Astrocyte of the spinal cord (primary cell): ENCODE results near the gene EID2B.

Source experiments
- DNase-seq: peaks from one replicate; pipeline ENCODE4 v3.0.0; 2011; ENCODE audit warnings: low read depth, low spot score
- H3K4me3 ChIP-seq: 2 replicates; pipeline ENCODE4 v1.5.1; 2011; ENCODE audit warnings: low read depth, mild to moderate bottlenecking, low read length, moderate library complexity
- in situ Hi-C: cut with HindIII; loops from 2 replicates; pipeline ENCODE4 v1.10.0; 2017; ENCODE audit warnings: low sequenced_read_pairs
- TF ChIP-seq, protein P1 (sequence below): IDR thresholded peaks from 2 replicates; pipeline ENCODE4 v1.5.1; 2012; ENCODE audit warnings: low read depth, mild to moderate bottlenecking, low read length, inconsistent platforms

EID2B gene

DNA sequence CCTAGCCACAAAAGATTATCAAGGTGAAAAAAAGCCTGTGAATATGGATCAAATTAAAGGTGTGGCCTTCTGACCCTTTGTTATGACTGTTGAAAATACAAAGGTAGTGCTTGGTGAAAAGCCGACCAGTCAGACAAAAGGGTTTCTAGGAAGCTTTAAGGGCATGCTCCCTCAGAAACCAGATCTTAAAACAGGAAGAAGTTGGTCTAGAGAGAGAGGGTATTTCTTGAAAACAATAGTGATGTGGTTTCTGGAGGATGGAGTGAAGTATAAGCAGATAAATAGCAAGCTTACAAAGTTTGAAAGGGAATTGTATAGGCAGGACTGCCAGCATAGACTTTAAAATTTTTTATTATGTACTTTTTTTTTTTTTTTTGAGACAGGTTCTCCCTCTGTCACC is 12.3 kb upstream of the EID2B start:
- in situ Hi-C loops, result no loop called here
- DNase-seq, result no peak
- TF ChIP-seq, protein P1, sequence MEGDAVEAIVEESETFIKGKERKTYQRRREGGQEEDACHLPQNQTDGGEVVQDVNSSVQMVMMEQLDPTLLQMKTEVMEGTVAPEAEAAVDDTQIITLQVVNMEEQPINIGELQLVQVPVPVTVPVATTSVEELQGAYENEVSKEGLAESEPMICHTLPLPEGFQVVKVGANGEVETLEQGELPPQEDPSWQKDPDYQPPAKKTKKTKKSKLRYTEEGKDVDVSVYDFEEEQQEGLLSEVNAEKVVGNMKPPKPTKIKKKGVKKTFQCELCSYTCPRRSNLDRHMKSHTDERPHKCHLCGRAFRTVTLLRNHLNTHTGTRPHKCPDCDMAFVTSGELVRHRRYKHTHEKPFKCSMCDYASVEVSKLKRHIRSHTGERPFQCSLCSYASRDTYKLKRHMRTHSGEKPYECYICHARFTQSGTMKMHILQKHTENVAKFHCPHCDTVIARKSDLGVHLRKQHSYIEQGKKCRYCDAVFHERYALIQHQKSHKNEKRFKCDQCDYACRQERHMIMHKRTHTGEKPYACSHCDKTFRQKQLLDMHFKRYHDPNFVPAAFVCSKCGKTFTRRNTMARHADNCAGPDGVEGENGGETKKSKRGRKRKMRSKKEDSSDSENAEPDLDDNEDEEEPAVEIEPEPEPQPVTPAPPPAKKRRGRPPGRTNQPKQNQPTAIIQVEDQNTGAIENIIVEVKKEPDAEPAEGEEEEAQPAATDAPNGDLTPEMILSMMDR, result no peak
- H3K4me3 ChIP-seq, result no peak overlapping the region

DNA sequence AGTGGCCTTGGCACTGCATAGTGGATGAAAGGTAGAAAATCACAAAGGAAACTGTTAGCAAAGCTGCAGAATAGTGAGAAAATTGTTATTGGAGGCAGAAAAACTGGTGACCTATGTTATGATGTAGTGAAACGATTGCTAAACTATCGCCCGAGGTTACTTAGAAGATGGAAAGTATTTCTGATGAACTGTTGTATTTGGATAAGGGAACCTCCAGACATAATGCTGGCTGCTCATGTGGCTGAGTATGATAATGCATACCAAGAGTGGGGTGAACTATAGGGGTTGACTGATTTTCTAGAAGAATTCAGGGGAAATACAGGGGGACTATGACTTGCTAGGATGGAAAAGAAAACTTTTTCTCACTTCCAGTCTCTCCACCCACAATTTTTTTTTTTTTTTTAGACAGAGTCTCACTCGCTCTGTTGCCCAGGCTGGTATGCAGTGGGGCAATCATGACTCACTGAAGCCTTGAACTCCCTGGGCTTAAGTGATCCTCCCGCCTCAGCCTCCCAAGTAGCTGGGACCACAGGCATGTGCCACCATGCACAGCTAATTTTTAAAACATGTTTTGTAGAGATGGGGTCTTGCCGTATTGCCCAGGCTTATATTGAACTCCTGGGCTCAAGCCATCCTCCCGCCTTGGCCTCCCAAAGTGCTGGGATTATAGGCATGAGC is 11.7 kb upstream of the EID2B start:
- TF ChIP-seq, protein P1, result no peak
- no peak for DNase-seq
- in situ Hi-C loops, result no loop called here

DNA sequence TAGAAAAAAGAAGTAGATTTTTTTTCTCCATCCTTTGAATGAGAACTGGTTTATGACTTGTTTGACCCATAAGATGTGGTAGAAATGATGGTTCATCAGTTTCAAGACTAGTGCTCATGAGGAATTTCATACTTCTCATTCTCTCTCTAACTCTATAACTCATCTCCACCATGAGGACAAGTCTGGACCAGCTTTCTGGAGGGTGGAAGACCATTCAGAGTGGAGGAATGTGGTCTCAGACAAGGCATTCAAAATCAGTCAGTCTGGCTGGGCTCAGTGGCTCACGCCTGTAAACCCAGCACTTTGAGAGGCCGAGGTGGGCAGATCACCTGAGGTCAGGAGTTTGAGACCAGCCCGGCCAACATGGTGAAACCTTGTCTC is 10.8 kb upstream of the EID2B start:
- TF ChIP-seq, protein P1, result no peak
- no peak for DNase-seq
- in situ Hi-C loops, result no loop called here
- H3K4me3 ChIP-seq, result no peak overlapping the region

More for the DNA sequence above, 11.7 kb upstream of the EID2B start:
- H3K4me3 ChIP-seq, result no peak overlapping the region

DNA sequence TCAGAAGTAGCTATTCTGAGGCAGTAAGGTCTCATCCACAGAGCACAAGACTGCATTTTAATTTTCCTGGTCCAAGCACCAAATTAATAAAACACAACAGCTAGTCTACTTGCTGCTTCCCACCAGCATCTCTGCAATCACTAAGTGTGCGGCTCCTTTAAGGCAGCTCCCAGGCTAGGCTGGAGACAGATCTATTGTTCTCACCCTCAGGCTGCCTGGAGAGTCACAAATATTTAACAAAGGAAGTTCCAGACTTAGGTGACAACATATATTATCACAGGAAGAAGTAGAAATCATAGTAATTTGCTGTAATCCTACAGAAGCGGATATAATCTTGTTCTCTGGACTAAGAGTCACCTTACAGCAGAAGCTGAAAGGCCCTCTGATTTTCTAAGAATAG is 9.6 kb upstream of the EID2B start:
- TF ChIP-seq, protein P1, result no peak
- in situ Hi-C loops, result no loop called here
- no peak overlapping the region for H3K4me3 ChIP-seq
- no peak for DNase-seq

DNA sequence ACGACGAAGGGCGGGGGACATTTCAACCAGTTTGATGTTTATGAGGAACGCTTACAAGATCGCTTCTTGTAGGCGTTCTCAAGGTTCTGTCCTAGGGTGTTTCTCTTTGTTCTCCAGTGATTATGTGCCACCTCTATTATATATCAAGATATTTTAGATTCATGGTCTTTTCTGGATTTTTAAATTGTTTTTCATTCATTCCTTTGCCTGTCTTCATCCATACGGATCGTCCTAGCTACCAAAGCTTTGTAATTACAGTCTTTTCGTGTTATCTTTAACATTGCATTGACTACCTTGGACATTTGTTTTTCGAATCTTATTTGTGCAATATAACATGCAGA is 7.7 kb upstream of the EID2B start:
- in situ Hi-C loops, result no loop called here

DNA sequence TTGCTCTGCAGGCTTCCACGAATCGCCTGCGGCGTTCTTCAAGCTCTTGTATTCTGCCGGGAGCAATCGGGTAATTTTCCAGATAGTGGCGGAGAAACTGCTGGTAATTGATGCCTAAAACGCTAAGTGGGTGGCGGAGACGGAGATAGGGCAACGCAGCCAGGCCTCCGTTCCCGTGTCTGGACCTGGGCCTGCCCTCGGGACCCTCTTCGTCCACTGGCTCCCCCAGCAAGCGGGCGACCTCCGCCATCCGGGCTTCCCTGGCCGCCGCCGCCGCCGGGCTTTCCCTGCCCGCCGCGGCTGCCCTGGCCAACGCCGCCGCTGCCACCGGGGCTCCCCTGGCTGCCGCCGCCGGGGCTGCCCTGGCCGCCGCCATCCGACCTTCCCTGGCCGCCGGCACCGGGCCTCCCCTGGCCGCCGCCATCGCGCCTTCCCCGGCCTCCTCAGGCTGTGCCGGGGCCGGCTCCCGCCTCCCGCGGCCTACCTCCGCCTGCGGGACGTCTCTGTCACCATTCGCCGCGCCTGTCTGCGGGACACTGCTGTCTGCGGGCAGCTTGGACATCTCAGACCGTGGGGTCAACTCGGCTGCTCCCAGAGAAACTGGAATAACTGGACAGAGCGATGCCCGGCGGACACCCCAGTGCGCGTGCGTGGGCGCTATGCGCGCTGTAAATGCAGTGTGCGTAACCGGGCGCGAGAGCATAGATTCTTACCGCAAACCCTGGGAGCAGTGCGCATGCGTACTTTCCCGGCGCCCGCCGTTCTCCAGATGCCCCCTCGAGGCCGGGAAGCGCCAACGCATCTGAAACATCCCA is 7.1 kb upstream of the EID2B start, which contains the start of gene EID2:
Gene EID2, minus strand, starts transcription at position 644 of the 815 bp plus-strand sequence. Its CDS starts 82 bp downstream, at position 562.
- in situ Hi-C loops, result no loop called here
- TF ChIP-seq, protein P1, result peak; percentile 87
- DNase-seq, result peak; percentile 95
- H3K4me3 ChIP-seq, result peak within 1 kb of the TSS; percentile 58

More for the DNA sequence above, 7.7 kb upstream of the EID2B start:
- DNase-seq, result no peak
- H3K4me3 ChIP-seq, result no peak overlapping the region
- TF ChIP-seq, protein P1, result no peak
